H1 (cell line): Measurements from ENCODE around the gene KHDC4.

Experiments
- EZH2 ChIP-seq: fragments of 200-600 bp; sonication (generic); IDR thresholded peaks from 2 replicates; pipeline ENCODE4 v1.7.1; 2012; ENCODE audit warnings: low read depth, mild to moderate bottlenecking, moderate library complexity, low read length, inconsistent platforms; ENCODE audit not compliant: severe bottlenecking
- POLR2A ChIP-seq, 2 experiments: IDR thresholded peaks; 1 replicate in 1 of 2; 2 replicates in 1 of 2; pipeline ENCODE4 v1.6.1; 2011; ENCODE audit warnings: low read depth in 2 of 2, low read length in 2 of 2, mild to moderate bottlenecking in 2 of 2; ENCODE audit errors: control extremely low read depth in 1 of 2

DNA sequence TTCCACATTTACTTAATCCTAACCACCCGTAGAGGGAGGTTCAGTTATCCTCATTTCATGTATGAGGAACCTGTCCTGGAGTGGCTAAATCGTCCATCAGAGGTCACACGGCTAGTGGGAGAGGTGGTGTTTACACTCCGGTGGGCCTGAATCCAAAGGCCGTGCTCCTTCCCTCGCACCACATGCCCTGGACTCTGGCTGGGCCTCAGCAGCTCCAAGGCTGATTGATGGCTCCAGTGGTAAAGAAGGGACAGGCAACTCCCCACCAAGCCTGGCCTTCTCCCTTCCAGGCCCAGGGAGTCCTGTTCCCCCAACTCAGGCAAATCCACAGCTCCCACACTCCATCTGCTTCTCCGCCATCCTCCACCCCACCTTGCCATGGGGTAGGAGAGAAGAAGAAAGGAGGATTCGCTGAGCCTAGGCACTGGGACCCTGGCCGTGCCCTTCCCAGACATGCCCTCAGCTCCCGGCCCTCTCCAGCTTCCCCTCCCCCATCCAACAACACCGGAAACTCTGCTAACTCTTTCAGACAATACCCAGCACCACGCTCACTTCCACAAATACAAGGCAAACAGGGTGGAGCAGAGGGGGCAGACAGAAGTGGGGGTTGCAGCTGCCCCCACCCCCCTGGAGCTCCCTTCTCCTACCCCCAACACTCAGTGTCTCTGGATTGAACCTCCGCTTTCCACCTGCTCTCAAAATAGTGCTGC, 33.3 kb upstream of the KHDC4 start:
- no peak; a peak in 1 of 3 replicates for TF ChIP-seq POLR2A (IDR thresholded peaks at IDR 0.05; ENCODE audit: control extremely low read depth in 1 of 2, low read depth in 2 of 2, low read length in 2 of 2)
- no peak for TF ChIP-seq EZH2
